Measurements from ENCODE around the gene LIPG.
"Not testable (repeated sequence)": the region's sequence is repeated elsewhere in the genome, so short reads cannot be mapped to it uniquely, and the experiment has no call there.

Gene LIPG

DNA sequence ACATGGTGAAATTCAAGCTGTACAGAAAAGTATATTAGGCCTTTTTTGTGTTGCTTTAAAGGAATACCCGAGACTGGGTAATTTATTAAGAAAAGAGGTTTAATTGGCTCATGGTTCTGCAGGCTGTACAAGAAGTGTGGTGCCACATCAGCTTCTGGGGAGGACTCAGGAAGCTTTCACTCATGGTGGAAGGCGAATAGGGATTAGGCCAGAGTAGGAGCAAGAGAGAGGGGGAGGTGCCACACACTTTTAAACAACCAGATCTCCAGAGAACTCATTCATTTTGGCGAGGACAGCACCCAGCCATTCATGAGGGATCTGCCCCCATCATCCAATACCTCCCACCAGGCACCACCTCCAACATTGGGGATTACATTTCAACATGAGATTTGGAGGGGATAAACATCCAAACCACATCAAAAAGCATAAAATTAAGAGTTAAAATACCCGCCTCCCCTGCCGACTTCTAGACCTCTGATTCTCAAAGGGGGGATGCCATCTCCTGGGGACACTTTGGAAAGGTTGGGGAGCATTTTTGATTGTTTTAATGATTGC, 15.1 kb upstream of the LIPG start:
- DNase-seq (ENCODE audit: low read depth): no peak

DNA sequence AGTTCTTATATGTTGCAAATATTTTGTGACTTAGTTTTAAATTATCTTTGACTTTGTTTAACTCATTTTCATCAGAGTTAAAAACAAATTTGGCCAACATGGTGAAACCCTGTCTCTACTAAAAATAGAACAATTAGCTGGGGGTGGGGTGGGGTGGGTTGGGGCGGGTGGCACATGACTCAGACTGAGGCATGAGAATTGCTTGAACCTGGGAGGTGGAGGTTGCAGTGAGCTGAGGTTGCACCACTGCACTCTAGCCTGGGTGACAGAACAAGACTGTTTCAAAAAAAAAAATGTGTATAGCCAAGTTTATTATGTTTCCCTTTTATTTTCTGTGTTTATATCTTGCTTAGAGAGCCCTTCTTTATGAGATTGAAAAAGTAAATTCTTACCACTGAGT, 14.2 kb upstream of the LIPG start:
- no peak for DNase-seq (ENCODE audit: low read depth)

DNA sequence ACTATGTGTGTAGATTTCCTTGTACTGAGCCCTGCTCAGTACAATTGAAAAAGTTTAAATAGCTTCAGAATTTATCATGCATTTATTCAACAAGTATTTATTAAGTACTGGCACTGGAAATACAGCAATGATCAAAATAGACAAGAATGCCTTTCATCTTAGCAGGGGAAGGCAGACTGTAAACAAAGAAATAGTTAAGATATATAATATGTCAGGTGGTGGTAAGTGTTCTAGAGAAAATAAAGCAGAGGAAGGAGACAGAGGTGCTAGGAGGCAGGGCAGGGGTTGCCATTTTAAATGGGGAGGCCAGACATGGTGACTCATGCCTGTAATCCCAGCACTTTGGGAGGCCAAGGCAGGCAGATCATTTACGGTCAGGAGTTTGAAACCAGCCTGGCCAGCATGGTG, 13.6 kb upstream of the LIPG start:
- no peak for DNase-seq (ENCODE audit: low read depth)

DNA sequence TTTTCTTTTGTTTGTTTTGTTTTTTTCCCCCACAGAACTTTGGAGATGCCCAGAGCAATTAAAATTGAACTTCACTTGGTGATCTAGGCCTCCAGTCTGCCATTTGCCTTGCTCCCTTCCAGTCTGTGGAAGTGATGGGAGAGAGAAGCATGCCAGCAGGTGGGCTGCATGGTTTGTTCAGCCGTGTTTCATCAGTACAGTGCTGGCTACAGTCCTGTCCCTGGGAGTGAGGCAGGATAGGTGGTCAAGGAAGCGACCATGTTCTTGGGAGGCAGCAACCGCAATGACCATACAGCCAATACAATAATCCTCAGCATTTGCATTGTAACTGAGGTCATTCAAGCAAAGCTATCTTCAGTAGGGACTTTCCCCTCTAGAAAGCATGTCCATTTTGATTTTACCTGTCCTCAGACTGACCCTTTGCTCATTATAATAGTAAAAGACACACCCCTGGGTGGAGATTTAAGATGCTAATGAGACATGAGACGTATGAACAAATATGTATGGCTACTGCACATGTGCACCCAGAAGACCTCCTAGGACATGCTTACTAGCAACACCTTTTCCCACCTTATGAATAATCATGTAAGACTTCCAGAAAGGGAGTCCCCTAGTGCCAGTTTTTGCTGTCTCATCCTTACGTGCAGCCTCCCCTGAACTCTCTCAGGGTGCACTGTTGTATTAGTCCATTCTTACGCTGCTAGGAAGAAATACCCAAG, 11.1 kb upstream of the LIPG start:
- DNase-seq (ENCODE audit: low read depth): no peak

DNA sequence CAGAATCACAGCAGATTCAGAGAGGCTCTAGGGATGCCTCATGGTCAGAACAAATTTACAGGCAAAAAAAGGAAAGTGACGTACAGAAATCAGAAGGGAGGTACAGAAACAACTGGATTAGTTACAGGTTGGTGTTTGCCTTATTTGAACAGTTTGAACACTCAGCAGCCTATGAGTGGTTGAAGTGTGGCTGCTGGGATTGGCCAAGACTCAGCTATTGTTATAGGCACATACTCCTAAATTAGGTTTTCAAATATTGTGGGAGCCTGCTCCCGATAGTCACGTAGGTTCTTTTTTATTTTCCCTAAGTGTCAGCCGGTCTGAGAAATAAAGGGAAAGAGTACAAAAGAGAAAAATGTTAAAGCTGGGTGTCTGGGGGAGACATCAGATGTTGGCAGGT, 8.9 kb upstream of the LIPG start:
- no peak for DNase-seq (ENCODE audit: low read depth)

DNA sequence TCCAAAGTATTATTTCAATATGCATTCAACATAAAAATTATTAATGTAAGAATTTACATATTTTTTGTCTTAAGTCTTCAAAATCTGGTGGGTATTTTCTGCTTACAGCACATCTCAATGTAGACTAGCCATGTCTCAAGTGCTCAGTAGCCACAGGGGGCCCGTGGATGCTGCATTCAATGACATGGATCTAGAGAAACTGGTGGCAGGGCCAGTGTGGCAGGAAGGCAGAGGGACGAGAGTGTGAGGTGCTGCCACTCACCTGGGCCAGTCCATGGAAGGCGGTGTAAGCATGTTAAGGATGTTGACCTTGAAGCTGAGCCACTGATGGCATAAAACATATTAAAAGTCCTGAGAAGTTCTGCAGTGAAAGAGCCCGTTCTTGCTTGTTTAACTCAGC, 6.2 kb upstream of the LIPG start:
- DNase-seq (ENCODE audit: low read depth): no peak

DNA sequence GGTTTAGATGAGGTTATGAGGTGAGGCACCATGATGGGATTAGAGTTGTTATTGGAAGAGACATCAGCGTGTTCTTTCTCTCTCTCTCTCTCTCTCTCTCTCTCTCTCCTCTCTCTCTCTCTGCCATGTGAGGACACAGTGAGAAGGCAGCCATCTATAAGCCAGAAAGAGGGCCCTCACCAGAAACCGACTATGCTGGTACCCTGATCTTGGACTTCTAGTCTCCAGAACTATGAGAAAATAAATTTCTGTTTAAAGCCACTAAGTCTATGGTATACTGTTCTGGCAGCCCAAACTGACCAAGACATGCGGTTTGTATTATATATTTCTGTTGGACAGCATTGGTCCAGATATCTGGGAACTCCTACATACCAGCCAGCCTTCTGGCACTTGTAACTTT, 3.5 kb upstream of the LIPG start:
- no peak for DNase-seq (ENCODE audit: low read depth)

DNA sequence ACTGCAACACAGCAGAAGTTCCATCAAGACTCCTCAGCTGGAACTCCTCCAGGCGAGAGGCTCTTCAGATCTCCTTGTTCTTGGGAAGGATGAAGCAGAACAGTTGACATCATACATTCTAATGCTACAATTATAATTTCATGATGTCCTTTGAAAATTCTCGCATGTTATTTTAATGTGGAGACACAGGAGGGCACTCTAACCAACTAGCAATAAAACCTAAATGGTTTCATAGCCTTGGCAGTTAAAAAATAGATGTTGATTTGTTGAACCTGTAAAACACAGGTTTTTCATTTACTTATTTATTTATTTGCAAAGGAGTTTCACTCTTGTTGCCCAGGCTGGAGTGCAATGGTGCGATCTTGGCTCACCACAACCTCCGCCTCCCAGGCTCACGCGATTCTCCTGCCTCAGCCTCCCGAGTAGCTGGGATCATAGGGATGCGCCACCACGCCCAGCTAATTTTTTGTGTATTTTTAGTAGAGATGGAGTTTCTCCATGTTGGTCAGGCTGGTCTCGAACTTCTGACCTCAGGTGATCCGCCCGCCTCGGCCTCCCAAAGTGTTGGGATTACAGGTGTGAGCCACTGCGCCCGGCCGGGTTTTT, 2.4 kb upstream of the LIPG start:
- not testable (repeated sequence) for DNase-seq (ENCODE audit: low read depth)

DNA sequence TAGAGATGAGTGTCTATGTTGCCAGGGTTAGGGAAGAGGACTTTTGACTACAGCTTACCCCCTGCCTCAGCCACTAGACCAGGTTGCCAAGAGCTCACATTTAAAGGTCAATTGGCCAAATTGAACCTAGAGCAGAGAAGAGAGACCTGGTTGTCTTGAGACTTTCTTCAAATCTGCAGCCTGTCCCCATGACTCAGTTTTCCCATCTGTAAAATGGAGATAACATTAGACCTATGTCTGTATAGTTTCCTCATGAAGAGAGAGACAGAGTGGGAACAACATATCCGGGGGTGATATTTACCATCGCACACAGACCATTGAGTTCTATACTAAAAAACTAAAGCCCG, 1.6 kb upstream of the LIPG start:
- DNase-seq (ENCODE audit: low read depth): no peak

DNA sequence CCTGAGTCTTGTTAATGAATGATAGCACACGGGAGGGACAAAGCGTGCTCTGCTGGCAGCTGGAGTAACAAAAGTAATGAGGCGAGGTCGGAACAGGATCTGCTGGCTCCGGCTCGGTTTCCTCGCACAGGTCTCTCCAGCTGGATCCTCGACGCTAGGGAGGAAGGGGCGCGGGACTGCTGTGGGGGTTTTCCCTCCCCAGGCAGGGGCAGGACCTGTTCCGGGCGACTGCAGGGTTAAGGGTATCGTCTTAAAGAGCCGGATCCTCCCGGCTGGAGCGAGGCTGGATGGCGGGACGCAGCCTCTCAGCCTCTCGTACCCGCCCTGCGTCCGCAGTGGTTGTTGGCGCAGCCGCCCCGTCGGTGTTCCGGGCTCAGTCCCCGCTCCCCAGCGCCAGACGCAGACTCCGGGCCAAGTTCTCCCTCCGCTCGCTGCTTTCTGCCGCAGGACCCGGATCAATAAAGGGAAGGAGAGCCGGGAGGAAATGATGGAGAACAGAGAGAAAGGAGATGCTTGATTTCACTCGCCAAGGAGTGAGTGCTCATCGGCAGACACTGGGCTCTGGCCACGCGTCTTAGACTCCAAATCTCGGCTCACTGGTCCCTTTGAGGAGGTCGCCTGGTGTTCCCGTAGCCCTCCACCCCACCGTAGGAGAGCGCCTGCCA, 1.1 kb upstream of the LIPG start:
- DNase-seq (ENCODE audit: low read depth): no peak

DNA sequence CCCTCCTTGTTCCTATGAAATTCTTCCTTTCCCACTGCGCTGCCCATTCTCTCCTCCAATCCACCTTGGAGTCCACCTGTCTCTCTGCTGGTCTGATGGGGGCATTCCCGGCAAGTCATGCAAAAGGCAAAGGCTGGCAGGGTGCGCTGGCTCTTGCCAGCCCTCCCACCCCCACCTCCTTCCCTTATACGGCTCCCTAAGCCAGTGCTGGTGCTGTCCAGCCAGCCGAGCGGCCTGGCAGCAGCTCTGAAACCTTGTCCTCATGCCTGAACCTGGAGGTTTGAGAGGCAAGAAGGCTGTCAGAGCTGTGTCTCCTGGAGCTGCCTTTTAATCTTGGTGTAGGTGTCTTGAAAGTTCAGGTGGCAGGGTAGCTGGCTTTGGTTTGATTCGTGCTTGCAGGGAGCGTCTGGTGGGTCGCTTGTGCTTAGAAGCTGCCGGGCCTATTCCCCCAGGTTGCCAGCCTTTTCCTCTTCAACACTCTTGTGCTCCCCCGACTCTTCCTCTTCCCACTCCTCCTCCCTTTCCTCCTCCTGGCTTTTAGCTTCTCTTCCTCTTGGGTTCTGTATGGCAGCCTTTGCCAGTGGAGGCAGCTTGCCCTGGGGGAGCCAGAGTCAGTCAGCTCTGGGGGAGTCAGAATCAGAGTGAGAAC, 748 bp downstream of the LIPG start:
- no peak for DNase-seq (ENCODE audit: low read depth)

DNA sequence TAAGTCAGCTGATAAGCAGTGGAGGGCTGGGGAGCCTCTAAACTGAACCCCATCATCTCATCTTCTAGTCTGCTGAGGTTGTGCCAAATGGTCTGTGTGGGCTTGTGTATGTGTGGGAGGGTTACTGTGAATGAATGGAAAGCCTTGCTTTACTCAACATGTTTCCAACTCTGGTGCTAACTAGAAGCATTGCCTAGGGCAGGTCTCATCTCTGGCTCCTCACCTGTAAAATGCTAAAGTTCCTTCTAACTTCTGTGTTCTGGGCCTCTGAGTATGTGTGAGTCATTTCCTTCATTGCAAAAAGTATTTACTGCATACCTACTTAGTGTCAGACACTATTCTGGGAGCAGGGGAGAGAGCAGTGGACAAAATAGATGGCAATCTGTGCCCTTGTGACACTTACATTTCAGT, 1.3 kb downstream of the LIPG start:
- no peak for DNase-seq (ENCODE audit: low read depth)

DNA sequence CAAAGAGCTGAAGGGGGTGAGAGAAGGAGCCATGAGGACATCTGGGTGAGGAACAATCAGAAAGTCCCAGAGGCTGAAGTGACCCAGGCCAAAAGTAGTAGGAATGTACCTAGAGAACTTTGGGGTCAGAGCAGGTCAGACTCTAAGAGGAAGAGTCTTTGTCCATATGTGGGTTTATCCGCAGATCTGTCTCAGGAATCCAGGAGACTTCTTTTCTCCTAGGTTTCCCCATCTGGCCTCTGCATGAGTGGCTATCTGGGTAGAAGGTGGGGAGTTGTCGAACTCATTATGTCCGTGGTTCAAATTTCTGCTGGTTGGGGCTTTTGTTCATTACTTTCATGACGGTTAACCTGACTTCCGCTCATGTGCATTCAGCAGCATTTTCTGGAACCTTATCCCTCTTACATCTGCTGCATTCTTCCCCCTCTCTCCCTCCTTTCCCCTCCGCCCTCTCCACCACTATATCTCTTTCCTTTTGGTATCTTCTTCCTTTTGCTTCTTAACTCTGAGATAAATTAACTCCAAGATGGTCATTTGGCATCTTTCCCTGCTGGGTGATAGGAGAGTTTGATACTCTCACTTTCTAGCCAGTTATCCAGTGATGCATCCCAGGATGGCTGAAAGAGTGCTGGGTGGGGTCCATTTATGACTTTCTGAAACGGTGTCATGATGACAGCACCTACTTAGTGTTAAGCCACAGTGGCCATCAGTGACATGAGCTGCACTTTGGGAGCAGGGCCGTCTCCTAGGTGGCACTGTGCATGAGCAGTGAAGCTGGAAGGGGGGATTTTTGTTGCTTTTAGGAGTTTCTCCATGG, 2.1 kb downstream of the LIPG start:
- no peak for DNase-seq (ENCODE audit: low read depth)

DNA sequence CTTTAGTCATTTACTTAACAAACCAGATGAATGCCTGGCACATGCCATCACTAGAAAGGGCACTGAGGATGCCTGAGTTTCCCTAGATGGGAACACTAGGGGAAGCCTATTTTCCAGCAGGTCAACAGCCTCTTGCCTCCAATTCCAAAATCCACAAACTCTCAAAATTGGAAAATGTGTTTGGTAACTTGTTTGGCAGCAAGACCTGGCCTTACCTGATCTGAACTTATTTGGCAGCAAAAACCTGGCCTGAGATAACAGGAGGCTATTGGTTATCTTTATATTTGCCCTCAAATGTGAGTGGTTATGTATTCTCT, 2.6 kb downstream of the LIPG start:
- no peak for DNase-seq (ENCODE audit: low read depth)

DNA sequence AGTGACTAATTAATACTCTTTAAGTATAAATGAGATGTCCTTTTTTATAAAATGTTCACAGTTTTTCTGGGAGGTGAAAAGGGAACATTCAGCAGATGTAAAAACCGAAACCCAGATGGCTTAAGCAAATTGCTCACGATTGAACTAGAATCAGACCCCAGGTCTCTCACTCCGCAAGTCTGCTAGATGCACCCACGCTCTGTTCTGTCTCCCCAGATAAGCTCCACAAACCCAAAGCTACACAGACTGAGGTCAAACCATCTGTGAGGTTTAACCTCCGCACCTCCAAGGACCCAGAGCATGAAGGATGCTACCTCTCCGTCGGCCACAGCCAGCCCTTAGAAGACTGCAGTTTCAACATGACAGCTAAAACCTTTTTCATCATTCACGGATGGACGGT, 3.2 kb downstream of the LIPG start:
- DNase-seq (ENCODE audit: low read depth): no peak

DNA sequence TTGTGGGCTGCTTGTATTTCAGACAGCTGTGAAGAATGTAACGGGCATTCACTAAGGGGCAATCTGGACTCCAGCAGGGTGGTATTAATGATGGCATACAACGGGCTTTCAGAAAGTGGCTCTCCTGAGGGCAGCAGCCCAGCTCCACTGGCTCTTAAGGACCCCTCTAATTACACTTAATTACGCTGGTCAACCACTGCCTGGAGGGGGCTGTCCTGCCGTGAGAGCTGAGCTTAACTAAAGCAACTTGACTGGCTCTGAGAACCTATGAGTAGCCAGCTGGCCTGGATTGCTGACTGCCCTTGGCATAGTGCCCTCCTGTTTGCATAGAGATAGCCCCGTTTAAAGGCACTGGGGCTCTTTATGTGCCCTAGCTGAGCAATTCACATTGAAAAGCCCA, 3.8 kb downstream of the LIPG start:
- DNase-seq (ENCODE audit: low read depth): no peak

DNA sequence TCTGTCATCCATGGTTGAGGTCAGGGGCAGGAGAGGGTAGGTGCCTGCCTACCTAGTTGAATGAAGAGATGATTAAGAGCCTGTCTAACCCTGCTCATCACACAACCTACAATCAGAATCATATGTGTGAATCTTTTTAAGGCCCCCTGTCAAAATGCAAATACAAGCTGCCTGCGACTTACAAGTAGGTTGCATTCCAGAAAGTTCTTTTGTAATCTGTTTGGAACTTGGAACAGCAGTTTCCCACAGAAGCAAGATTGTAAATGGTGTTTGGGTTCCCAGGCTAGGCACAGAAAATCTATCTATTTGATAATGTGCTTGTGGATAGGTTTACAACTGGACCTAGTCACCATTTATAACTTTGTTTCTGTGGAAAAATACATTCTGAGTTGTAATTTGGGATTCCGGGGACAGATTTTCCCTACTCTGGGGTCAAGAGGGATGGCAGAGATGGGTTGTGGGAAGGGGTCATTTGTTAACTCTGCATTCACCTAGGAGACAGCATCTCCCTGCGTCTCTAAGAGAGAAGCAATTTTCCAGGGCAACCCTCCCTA, 4.4 kb downstream of the LIPG start:
- no peak for DNase-seq (ENCODE audit: low read depth)

DNA sequence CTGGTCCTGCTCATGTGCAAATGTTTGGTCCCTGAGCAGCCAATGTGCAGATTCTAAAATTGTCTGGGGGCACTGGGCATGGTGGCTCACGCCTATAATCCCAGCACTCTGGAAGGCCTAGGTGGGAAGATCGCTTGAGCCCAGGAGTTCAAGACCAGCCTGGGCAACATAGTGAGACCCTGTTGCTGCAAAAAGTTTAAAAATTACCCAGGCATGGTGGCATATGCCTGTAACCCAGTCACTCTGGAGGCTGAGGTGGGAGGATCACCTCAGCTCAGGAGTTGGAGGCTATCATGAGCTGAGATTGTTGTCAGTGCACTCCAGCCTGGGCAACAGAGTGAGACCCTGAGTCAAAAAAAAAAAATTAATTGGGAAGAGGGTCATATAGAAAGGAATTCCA, 5.1 kb downstream of the LIPG start:
- no peak for DNase-seq (ENCODE audit: low read depth)

DNA sequence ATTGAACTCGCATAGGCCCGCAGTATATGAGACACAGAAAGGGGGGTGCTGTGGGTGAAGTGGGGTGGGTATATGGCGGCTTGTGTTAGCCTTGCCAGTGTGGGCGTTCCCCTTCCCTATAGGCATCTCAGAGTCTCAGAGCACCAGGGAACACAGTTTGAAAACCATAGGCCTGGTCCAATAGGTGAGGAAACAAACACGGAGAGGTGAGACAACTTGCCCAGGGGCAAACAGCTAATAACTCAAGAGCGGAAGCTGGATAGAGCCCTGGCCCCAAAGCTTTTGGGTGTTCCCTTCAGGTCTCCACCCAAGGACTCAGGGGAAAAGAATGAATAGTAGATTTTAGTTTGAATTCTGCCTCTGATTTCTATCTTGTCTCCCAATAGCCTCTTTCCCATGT, 7.9 kb downstream of the LIPG start:
- no peak for DNase-seq (ENCODE audit: low read depth)

DNA sequence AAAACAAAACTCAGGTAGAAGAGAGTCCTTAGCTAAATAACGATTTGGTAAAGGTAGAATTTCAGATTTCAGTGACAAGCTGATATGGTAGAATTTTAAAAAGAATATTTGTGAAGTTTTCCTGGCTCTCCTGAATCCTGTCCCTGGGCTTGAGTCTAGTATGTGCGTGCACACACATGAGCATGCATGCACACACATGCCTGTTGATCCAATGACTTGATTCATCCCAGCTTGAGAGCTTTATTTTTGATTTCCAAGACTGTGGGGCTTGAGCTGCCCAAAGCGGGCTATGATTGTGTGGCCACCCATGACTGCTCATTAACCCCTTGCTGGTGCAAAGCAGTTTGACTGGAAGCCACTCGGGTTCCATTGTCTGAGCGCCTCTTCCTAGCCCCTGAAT, 9.0 kb downstream of the LIPG start:
- no peak for DNase-seq (ENCODE audit: low read depth)

DNA sequence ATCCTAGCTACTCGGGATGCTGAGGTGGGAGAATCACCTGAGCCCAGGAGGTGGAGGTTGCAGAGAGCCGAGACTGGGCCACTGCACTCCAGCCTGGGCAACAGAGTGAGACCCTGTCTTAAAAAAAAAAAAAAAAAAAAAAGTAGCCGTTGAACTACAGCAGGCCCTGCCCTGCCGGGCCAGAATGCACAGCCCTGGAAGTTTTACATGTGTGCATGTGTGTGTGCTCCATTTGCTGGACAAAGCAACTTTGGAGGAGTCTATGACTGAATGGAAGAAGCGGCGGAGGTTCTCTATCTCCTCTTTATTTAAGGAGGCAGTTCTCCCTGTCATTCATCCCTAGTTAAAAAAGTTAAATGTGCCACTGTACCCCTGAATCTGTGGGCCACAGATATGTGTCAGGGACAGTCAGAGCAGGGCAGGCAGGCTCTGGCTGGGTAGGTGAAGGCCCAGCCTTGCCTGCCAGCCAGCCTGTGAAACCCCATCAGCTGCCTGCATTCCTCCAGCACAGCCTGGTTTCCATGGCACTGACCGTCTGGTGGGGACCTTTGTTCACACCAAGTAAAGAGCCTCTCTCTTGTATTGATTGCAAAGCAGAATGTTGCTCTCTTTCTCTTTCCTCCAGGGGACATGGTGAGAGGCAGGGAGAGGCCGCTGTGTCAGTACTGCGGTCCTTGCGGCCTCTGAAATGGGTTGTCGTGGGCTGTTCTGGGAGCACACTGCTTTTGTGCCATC, 10.9 kb downstream of the LIPG start:
- no peak for DNase-seq (ENCODE audit: low read depth)

All from stimulated activated CD8-positive, alpha-beta memory T cell treated with anti-CD3 and anti-CD28 coated beads, Interleukin-12 subunit alpha, Interleukin-12 subunit beta, amount 100 ng/mL, for 4 hours (primary cell).